ENCODE data around the gene GNB3. TPM values are rescaled to one million over a fixed set of nuclear protein-coding genes. Genes with fewer than 3 reads are reported as not detected.
A peak's percentile ranks its signal among the peaks of the same experiment; 100 is the strongest.

Gene GNB3
- total RNA-seq, 1 experiment from 2014 or later: 14.0 TPM

GRCh38 chr12:6842075-6842474 lies 1.4 kb downstream of the GNB3 start (continued):
- no peak for TF ChIP-seq RORB (CRISPR knock-in tag; IDR thresholded peaks at IDR 0.05)

GRCh38 chr12:6843118-6843902 lies 2.6 kb downstream of the GNB3 start:
- ATAC-seq (peak; percentile 71), DNase-seq (ENCODE audit: low spot score) (peak; percentile 49)
- H3K4me3 Mint-ChIP-seq: no peak overlapping the region
- H3K27ac Mint-ChIP-seq: peak overlapping the region; percentile 45; the same call in 1 of the 2 replicates
- H3K4me1 Mint-ChIP-seq: peaks cover 11% of the 10 kb centered on the region
- ChIA-PET POLR2A (interaction anchor here (0.6 kb wide), 1 partner anchor 9 kb away, joined by 3 read pairs; no protein-coding TSS in a partner anchor), CTCF (interaction anchor here (0.9 to 5.1 kb wide), 6 partner anchors 9 to 120 kb away, joined by 3 to 28 read pairs (median 4); partner anchors contain the start of genes CDCA3, COPS7A and USP5)
- no peaks in the 10 kb centered on the region for H3K27me3 Mint-ChIP-seq (ENCODE audit: low read depth)
- peaks cover 55% of the 10 kb centered on the region for H3K36me3 Mint-ChIP-seq
- TF ChIP-seq ZNF219 (CRISPR knock-in tag; IDR thresholded peaks at IDR 0.05; ENCODE audit: borderline replicate concordance) (no peak), USF1 (CRISPR knock-in tag; IDR thresholded peaks at IDR 0.05) (0 out of 2 replicates have a peak, but pooled peaks have one; percentile 22)
- H3K9me3 Mint-ChIP-seq: no peaks in the 10 kb centered on the region

GRCh38 chr12:6845395-6845794 lies 4.7 kb downstream of the GNB3 start:
- Mint-ChIP-seq H3K9me3 (no peaks in the 10 kb centered on the region), H3K27ac (no peak overlapping the region), H3K4me3 (no peak overlapping the region), H3K27me3 (ENCODE audit: low read depth) (no peaks in the 10 kb centered on the region), H3K4me1 (peaks cover 12% of the 10 kb centered on the region), H3K36me3 (peaks cover 61% of the 10 kb centered on the region)
- TF ChIP-seq ZMAT4 (CRISPR knock-in tag; IDR thresholded peaks at IDR 0.05) (no peak), RELA (CRISPR knock-in tag; IDR thresholded peaks at IDR 0.05; ENCODE audit: borderline replicate concordance) (no peak), TEAD1 (CRISPR knock-in tag; IDR thresholded peaks at IDR 0.05) (no peak), USF1 (CRISPR knock-in tag; IDR thresholded peaks at IDR 0.05) (no peak), GTF2I (CRISPR knock-in tag; conservative IDR thresholded peaks at IDR 0.05) (no peak), SP1 (CRISPR knock-in tag; conservative IDR thresholded peaks at IDR 0.05) (no peak), MYBL2 (CRISPR knock-in tag; IDR thresholded peaks at IDR 0.05) (no peak), SOX15 (CRISPR knock-in tag; IDR thresholded peaks at IDR 0.05) (no peak), FOXK1 (CRISPR knock-in tag; IDR thresholded peaks at IDR 0.05) (no peak), ZNF423 (CRISPR knock-in tag; IDR thresholded peaks at IDR 0.05) (no peak), ATF6 (CRISPR knock-in tag; IDR thresholded peaks at IDR 0.05) (no peak), FOXJ3 (CRISPR knock-in tag; IDR thresholded peaks at IDR 0.05; ENCODE audit: borderline replicate concordance) (no peak), ZNF317 (CRISPR knock-in tag; IDR thresholded peaks at IDR 0.05; ENCODE audit: borderline replicate concordance, low read depth) (no peak), E2F5 (CRISPR knock-in tag; IDR thresholded peaks at IDR 0.05) (no peak), TP53 (CRISPR knock-in tag; IDR thresholded peaks at IDR 0.05) (no peak), MXD4 (CRISPR knock-in tag; IDR thresholded peaks at IDR 0.05; ENCODE audit: borderline replicate concordance) (no peak), ERG (CRISPR knock-in tag; IDR thresholded peaks at IDR 0.05) (no peak), NR3C1 (CRISPR knock-in tag; conservative IDR thresholded peaks at IDR 0.05; ENCODE audit: low read depth) (no peak)
- DNase-seq (ENCODE audit: low spot score): no peak
- ChIA-PET CTCF (interaction anchor here (0.8 to 1.6 kb wide), 2 partner anchors 24 to 27 kb away, joined by 3 to 4 read pairs; no protein-coding TSS in a partner anchor), POLR2A (no interaction called here)
- ATAC-seq: no peak

All from WTC11 (cell line).